Epithelial cell of proximal tubule (primary cell): ENCODE data around the gene IPO9. TPM values are rescaled to one million over a fixed set of nuclear protein-coding genes. Genes with fewer than 3 reads are reported as not detected.

Experiments
- DNase-seq: peaks from one replicate; pipeline ENCODE4 v3.0.0-alpha.2; 2011; ENCODE audit warnings: low read depth
- H3K4me3 ChIP-seq: 2 replicates; pipeline ENCODE4 v1.5.1; 2011; ENCODE audit warnings: low read depth, mild to moderate bottlenecking, low read length
- total RNA-seq: library from RNA; depleted of rRNA; stranded (reverse); fragments of >200 nt; gene quantifications from 2 replicates; pipeline ENCODE4 v1.2.3, GENCODE V29; 2015
- TF ChIP-seq, protein P1 (sequence below): conservative IDR thresholded peaks from 2 replicates; pipeline ENCODE4 v1.5.1; 2012; ENCODE audit warnings: low read depth, mild to moderate bottlenecking, low read length

IPO9 gene
- total RNA-seq, 1 donor from 2014 or later = 16.3 TPM

DNA sequence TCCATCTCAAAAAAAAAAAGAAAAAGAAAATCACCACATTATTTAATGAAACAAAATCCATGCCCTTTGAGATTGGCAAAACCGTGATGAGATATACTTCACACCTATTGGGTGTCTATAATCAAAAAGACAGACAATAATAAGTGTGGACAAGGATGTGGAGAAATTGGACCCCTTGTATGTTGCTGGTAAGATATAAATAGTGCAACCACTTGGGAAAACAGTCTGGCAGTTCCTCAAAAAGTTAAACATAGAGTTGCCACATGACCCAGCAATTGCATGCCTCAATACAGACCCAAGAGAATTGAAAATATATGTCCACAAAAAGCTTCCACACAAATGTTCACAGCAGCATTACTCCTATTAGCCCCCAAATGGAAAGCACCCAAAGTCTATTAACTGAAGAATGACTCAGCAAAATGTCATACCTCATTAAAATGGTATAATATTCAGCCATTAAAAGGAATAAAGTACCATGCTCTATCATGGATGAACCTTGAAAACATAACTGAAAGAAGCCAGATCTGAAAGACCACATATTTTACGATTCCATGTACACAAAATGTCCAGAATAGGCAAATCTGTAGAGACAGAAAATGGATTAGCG, 93.1 kb downstream of the IPO9 start:
- no peak for DNase-seq
- H3K4me3 ChIP-seq = no peak overlapping the region
- TF ChIP-seq, protein P1, sequence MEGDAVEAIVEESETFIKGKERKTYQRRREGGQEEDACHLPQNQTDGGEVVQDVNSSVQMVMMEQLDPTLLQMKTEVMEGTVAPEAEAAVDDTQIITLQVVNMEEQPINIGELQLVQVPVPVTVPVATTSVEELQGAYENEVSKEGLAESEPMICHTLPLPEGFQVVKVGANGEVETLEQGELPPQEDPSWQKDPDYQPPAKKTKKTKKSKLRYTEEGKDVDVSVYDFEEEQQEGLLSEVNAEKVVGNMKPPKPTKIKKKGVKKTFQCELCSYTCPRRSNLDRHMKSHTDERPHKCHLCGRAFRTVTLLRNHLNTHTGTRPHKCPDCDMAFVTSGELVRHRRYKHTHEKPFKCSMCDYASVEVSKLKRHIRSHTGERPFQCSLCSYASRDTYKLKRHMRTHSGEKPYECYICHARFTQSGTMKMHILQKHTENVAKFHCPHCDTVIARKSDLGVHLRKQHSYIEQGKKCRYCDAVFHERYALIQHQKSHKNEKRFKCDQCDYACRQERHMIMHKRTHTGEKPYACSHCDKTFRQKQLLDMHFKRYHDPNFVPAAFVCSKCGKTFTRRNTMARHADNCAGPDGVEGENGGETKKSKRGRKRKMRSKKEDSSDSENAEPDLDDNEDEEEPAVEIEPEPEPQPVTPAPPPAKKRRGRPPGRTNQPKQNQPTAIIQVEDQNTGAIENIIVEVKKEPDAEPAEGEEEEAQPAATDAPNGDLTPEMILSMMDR = no peak

DNA sequence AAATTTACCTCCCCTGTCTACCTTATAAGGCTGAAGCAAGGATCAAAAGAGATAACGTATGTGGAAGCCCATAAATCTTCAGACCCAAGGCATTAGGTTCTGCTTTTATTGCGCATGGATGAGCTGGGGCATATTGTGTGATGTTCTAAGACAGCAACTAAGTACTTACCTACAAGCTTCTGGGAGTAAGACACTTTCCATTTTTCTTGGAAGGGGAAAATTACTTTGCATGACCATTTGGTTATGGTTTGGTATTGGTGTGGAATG, 96.3 kb downstream of the IPO9 start:
- TF ChIP-seq, protein P1 = no peak
- DNase-seq = no peak

DNA sequence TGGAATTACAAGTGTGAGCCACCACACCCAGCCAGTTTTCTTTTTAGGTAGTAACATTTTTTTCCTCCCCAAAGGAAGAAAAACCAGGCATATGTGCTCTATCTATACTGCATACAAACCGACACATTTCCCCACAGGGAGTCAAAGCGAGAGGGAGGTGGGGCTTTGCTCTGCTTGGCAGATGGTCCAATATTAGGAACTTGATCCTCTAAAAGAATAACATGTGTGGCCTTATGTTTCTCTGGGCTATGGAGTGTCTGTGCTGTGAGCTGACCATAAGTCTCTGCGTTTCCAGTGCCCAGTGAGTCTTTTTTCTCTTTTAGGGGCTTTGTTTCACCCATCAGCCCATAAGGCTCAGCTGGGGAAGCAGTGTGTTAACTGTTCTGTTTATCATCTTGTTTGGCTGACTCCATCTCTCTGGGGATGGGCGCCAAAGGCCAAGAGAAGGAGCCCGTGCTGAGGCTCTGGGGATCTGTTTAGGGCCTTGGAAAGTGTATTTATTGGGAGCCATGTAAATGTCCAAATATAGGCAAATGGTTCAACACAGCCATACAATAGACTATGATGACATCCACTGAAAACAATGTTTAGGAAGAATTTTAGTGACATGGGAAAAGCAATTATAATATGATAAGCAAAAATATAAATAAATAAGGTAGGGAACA, 97.2 kb downstream of the IPO9 start:
- TF ChIP-seq, protein P1 = no peak
- H3K4me3 ChIP-seq = no peak overlapping the region
- DNase-seq = no peak

More for the DNA sequence above, 96.3 kb downstream of the IPO9 start:
- no peak overlapping the region for H3K4me3 ChIP-seq

DNA sequence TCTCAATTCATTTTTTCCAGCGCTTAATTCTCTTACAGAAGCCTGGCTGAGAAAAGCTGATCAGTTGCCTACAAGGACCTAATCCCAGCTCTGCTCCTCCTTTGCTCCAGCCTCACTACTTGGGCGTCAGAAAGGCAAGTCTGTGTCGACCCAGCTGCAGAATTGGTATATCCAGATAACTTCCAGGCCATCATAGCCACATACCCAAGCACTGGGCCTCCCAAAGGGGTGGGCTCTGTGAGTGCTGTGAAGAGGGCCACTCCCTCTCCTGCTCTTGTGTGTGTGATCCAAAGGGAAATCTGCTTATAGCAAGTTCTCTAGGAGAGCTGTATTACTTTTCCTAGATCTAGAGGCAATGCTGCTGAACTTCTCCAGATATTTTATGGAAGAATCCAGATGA, 99.3 kb downstream of the IPO9 start:
- no peak overlapping the region for H3K4me3 ChIP-seq
- no peak for DNase-seq
- TF ChIP-seq, protein P1 = no peak

DNA sequence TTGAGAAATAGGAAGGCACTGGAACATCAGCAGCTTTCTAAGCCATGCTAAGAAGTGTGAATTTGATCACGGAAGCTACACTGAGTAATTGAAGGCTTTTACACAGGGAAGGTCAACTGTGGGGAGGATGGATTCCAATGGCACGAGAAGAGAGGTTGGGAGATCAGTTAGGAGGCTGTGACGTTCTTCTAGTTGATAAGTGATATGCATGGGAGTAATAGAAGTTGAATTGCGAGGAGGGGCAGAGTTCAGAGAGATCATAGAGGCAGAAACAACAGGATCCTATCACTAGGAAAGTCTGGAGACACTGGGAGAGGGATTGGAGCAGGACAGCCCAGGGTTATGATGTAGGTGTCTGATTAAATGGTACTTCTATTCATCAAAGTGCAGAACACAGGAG, 101.2 kb downstream of the IPO9 start:
- TF ChIP-seq, protein P1 = no peak
- no peak for DNase-seq
- no peak overlapping the region for H3K4me3 ChIP-seq

DNA sequence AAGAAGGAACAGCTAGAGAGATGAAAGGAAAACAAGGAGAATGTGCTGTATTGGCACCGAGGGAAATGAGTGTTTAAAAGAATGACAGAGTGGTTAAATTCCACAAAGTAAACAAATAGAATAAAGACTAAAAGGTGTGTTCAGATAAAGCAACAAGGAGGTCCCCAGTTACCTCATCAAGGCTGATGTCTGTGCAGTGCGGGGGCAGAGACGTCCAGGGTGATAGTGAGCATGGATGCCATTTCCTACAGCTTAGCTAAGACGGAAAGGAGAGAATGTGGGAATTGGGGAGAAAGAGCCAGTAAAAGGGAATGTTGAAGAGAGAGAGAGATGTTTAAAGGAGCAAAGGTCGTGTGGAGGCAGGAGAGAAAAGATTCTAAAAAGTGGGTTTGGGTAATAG, 101.8 kb downstream of the IPO9 start:
- TF ChIP-seq, protein P1 = no peak
- no peak for DNase-seq
- H3K4me3 ChIP-seq = no peak overlapping the region

Other genes starting within 250 kb of the IPO9 start
- 10.9 and 22.4 TPM in 2 replicates for gene SHISA4, start 59.7 kb downstream of the IPO9 start, total RNA-seq
- gene LMOD1, start 117.4 kb downstream of the IPO9 start, total RNA-seq = not detected in 2 replicates
- 59.6 and 81.5 TPM in 2 replicates for gene TIMM17A, start 126.3 kb downstream of the IPO9 start, total RNA-seq
- gene RNPEP, start 153.5 kb downstream of the IPO9 start, total RNA-seq = 81.8 and 124 TPM in 2 replicates
- 70.2 and 265 TPM in 2 replicates for gene ELF3, start 181.4 kb downstream of the IPO9 start, total RNA-seq